ENCODE measurements around the gene CCDC88C.

CCDC88C gene

DNA sequence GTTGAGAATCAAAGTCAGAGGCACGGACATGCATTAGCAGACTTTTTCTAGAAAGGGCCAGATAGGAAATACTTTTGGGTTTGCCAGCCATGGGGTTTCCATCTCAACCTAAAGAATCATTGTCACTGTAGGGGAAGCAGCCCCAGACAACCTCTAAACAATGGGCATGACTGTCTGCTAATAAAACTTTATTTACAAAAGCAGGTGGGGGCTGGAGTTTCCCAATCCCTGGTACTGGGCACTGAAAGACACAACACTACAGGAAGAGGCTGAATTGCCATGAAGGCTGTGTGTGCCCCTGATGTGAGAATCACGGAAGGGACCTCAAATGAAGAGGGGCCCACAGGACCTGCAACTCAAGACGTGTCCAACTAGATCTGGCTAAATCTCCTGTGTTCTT lies 111.1 kb downstream of the CCDC88C start:
- DNase-seq (ENCODE audit: low spot score), result no peak

DNA sequence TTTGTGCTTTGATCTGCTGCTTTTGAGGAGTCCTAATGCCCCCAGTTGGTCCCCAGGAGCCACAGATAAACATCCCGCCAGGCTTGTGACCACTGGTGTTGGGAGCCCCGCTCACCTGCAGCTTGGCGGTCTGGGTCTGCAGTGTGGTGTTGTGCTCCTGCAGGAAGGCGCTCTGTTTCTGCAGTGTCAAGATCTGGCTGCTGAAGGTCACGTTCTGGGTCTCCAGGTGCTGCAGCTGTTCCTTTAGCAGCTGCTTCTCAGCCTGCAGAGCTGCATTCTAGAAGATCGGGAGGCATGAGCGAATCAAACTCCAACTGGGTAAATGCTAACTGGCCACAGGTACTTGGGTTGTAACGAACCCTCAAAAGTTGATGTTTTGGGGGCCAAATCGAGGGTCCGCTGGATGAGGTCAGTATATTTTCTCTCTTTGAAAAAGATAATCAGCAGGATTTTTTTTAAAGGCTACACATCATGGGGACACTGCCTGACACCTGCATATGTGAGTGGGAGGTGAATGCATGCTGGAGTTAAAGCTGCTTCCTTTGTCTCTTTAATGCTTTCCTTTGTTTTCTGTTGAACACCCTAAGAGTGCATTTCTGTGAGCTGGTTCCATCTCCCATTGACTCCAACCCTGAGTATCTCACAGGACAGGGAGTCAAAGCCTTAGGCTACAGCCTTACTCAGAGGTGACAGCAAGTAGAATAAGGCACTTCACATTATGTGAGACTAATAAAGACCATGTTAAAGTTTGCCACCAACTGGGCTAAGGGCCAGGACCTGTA lies 111.8 kb downstream of the CCDC88C start:
- DNase-seq (ENCODE audit: low spot score), result no peak

DNA sequence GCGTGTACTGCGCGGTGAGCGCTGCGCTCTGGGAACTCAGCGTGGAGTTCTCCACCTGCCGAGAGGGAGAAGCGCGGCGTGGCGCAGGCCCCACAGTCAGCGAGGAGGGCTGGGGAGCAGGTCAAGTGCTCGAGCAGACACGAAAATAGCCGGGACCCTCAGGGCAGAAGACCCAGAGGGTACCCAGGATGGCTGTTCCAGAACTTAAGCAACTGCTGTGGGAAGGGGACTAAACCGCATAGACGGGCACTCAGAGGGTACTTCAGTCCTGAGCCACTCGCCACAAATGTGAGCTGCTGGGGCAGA lies 113.7 kb downstream of the CCDC88C start:
- DNase-seq (ENCODE audit: low spot score), result no peak

DNA sequence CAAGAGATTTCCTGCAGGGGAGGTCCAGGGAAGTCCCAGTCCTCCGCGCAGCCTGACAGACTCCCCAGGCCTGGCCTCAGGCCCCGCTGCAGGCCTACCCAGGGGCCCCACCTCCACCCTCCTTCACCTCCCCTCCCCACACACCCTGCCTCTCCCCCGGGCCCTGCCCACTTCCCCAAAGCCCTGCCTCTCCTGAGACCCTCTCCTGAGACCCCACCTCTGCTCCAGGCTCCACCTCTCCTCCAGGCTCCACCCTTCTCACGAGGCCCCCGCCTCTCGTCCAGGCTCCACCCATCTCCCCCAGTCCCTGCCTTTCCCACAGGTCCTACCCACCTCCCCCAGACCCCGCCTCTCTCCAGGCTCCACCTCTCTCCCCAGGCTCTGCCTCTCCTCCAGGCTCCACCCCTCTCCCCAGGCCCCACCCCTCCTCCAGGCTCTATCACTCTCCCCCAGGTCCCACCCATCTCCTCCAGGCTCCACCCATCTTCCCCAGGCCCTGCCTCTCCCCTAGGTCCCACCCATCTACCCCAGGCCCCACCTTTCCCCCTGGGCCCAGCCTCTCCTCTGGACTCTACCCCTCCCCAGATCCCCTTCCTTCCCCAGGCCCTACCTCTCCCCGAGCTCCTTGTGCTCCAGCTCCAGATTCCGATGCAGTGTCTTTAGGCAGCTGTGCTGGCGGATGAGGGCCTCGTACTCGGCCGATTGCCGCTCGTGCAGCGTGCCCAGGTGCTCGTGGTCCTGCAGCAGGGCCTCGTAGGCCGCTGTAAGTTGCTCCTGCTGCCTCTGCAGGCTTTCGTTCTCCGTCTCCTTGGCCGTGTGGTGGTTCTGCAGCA lies 114.3 kb downstream of the CCDC88C start:
- DNase-seq (ENCODE audit: low spot score), result no peak

DNA sequence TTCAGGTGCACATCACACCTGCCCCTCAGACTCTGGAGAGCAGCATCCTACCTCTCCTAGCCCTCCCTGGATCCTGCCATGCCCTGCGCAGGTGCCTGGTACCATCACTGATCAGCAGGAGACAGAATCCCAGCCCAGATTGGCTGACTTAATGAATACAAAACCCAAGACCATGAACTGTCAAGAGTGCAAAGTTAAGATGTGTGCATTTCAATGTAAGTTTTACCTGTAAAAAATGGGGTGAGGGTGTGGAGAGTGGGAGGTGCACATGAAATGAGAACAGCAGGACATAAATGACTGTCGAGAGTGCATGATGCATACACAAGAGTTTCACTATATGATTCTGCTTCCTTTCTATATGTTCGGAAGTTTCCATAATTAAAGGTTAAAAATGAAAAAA lies 115.2 kb downstream of the CCDC88C start:
- no peak for DNase-seq (ENCODE audit: low spot score)

DNA sequence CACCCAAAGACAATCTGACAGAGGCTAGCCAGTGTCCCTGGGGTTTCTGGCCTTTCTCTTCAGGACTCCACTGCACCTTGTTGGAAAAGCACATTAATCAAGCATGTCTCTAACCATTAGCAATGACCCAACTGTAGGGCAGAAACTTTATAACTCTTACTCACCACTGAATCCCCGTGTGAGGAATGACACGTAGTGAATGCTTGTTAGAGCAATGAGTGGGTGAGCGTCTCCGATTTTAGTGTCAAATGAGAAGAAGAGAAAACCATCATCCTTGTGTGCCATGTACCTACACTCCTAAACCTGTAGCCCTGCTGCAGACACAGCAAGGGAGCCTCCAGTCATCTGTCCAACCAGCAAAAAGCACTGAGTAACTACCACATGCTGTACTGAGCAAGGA lies 116.7 kb downstream of the CCDC88C start:
- no peak for DNase-seq (ENCODE audit: low spot score)

DNA sequence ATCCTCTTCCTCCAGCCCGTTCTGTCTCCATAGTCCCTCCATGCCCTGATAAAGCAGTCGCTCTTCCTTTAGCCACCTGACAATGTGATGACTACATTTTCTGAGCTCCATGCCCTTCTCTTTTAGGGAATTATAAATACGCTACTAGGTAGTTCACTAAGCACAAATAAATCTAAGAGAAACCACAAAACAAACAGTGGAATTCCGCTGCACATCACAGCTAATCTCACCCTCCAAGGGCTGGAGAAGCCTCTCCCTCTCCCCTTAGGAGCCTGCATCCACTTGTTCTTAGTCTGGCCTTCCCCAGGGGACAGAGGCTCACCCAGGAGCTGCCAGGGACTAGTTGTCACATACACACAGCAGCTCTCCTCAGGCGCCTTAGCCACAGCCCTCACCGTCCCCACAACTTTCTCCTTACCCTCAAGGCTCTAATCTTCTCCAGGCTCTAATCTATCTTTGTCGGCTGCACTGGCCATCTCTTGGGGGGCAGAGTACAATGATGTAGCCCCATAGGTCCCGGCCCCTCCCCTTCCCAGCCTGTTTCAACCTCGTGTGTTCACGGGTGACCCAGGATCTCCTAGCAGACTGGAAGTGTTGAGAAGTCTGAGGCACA lies 117.2 kb downstream of the CCDC88C start:
- no peak for DNase-seq (ENCODE audit: low spot score)

DNA sequence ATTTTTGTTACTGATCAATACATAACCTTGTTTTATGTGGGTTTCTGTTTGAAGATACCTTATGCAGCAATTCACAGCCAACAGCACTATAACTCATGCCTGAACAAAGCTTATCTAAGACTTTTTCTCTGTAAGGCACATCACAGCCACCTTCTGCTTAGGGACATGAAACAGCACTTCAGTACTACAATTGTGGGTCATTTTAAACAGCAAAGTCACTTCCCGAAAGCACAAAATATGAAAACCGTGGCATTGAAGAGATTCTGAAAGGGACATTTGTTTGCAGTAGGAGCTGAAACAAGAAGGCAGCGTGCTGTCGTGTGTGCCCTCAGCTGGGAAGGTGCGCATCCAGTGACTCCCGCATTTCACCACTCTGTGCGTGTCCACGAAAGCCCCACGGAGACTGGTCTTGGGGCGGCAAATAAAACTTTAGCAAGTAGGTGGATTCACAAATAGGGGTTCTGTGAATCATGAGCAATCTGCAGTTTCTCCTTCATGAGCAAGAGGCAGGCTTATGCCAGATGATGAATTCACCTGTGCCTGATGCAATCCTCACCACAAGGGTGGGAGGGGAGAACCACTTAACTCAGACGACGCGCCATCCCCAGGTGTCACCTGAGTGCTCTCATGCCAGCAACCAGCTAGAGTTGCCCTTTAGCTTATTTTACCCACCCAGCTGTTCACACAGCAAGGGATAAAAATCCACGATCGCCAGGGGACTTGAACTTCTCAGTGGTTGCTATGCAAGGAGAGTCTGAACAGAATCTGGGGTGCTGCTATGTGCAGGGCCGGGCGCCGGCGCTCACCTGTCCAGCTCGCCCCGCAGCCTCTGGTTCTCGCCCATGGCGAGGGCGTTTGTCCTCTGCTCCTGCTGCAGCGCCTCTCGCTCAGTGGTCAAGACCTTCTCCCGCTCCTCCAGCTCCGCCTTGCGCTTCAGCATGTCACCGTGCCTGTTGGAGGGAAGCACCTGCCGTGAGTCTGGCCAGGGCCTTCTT lies 118.2 kb downstream of the CCDC88C start:
- DNase-seq (ENCODE audit: low spot score), result no peak

DNA sequence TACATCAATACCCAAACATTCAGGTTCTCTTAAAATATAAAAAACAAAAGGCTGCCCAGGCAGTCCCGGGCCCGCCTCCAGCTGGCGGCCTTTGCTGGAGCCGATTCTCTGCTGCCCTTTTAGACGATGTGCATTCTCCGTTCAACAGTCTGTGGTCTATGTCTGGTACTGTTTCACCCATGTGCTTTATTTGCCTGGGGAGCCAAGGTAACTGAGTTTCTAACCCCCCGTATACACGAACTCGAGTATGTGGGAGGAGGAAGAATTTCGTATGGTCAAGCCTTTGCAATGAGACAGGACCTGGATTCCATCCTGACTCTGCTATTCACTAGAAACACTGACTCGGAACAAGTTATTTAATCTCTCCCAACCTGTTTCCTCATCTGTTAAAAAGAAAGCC lies 119.0 kb downstream of the CCDC88C start:
- no peak for DNase-seq (ENCODE audit: low spot score)

DNA sequence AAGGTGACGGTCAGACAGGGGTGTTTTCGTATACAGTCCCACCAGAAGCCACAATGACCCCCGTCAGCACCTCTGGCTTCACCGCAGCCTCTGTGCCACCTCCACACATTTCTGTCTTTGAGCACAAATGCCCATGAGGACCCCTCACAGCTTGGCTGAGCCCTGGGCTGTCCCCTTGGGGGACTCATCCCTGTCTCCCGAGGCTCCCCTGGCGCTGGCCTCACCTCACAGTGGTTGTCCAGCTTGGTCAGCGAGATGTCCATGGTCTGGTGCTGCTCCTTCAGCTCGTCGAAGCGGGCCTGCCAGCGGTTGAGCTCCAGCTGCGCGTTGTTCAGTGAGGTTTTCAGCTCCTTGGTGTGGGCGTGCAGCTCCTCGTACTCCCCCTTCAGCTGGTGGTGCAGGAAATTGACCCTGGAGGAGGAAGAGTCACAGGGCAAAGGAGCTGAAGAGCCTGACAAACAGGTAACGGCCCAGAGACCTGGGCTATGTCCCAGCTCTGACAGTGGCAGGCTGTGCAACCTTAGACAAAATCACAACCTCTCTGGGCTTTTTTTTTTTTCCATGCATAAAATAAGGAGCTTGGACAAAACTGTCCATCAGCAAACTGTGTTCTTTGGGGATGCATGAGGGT lies 120.4 kb downstream of the CCDC88C start:
- no peak for DNase-seq (ENCODE audit: low spot score)

DNA sequence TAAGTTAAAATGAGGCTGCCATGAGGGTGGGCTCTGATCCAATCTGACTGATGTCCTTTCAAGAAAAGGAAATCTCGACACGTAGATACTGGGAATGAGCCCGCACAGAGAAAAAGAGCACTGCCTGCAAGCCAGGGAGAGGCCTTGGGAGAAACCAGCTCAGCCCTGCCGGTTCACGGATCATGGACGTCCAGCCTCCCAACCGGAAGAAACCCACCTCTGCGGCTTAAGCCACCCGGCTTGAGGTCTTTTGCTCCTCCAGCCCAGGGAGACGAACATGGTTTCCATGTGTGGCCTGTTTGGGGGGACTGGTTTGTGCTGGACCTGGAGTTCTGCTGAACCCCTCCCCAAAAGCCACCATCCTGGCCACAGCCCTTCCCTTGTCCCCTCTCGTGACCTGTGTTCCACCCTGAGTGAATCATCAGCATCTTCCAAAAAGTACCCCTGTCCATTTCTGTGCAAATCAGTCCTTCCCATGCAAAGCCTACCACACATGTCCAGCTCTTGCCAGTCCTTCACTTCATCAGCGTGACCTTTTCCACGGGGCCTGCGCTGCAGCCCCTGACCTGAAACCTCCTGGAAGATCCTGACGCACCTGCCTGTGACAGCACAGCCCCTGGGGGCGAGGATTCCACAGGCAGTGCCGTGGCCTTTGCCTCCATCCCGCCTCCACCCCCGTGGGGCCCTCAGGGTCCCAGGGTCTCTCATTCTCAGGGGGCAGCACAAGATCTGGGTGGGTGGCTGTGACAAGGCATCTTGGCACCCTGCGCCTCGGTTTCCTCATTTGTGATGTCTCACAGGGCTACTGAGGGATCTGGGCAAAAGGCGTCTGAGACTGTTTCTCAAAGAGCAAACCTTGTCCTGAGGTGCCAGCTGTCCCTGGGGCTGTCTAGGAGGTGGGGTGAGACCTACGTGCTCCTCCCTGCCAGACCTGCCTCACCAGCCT lies 121.5 kb downstream of the CCDC88C start:
- DNase-seq (ENCODE audit: low spot score), result no peak

DNA sequence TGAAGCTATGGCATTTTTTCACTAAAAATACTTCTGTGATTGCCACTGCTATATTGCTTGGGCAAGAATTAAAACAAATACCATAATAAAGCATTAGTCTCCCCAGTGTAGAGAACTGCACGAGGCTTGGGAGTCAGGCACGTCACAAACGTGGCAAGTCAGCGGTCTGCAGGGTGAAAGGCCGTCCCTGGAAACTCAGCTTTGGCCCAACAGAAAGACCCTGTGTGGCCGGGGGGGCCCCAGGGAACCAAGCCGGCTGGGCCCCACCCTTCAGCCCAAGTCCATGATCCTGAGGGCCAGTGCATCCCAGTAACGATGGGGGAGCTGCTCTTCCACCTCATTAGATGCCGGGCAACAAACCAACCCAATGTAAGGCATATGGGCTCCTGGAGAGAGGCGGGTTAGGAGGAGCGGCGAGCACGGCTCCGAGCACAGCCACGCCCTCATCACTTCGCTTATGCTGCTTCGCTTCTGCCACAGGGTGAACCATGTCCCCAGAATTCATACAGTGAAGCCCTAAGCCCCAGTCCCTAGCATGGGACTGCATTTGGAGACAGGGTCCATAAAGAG lies 122.3 kb downstream of the CCDC88C start:
- no peak for DNase-seq (ENCODE audit: low spot score)

DNA sequence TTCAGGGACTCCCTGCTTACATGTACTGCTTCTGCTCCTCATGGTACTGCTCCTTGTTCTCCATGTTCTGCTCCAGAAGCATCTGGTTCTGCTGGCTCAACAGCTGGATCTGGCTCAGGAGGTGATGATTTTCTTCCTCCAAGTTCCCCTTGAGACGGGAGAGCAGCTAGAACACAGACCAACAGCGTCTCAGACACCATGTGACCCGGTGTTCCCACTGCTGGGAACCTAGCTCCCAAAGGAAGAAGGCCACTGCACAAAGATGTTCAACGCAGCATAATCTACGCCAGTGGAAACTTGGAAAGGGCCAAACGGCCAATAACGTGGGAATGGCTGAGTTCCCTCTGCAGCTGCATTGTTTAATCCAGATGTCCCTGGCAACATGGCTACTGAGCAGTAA lies 123.5 kb downstream of the CCDC88C start:
- DNase-seq (ENCODE audit: low spot score), result no peak

DNA sequence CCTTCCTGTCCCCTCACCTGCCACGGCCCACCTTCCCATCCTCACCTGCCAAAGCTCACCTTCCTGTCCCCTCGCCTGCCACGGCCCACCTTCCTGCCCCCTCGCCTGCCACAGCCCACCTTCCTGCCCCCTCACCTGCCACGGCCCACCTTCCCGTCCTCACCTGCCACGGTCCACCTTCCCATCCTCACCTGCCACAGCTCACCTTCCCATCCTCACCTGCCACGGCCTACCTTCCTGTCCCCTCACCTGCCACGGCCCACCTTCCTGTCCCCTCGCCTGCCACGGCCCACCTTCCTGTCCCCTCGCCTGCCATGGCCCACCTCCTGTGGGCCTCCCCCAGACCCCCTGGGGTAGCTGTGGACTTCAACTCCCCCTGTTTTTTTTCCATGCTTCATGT lies 124.3 kb downstream of the CCDC88C start:
- no peak for DNase-seq (ENCODE audit: low spot score)

DNA sequence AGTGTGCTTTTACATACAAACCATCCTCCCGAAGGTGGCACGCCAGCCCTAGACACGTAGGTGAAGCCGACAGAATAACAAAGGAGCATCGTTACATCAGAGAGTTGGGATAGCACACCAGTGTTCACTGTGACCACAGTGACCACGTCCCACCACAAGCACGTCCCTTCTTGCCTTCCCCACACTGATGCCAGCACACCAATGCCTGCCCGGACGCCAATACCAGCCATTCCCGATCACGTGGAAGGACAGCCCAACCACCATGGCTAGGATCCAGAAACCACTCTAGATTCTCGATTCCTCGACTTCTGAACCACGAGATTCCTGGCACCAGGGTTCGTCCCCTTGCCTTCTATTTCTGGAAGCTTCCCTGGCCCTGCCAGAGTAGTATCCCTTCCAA lies 125.1 kb downstream of the CCDC88C start:
- DNase-seq (ENCODE audit: low spot score), result no peak

DNA sequence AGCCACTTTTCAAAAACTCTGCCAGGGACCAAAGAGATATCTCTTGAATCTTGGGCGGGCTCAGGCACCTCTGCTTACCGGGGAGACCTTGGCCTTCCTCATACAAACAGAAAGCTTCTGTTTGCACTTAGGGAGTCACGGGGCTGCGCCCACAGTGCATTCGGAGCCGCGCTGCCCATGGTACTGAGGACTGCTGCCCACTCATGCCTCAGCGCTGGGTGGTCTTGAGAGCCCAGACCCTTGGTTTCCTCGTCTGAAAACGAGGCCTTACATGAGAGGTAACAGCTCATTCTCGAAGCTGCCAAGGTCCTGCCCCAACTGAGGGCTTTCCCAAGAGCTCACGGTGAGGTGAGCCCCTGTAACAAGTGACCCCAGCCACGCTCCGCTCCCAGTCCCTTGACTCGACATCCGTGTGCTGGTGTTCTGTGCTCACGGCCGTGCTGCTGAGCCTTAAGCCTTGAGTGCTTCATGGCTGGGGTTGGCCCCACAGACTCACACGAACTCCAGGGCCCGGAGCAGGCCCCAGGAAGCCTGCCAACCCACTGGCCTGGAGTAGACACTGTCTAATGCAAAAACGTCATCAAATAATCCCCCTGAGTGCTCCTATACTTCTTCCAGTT lies 125.7 kb downstream of the CCDC88C start:
- DNase-seq (ENCODE audit: low spot score), result no peak

DNA sequence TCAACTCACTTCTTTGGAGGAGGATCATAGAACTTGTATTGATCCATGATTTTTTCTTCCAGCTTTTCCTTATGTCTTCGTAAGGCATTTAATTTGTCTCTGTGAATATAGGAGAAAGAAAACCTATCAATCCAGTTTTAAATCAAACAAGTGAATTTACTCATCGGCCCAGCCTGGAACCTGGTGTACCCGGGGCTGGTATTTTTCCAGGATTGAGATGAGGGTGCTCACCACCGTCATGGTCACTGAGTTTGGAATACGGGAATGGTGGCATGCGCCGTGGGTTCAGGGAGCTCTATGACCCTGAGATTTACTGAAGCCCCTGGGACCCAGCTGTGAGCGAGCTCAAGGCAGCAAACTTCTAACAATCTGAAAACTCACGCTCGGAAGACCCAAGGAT lies 126.6 kb downstream of the CCDC88C start:
- no peak for DNase-seq (ENCODE audit: low spot score)

DNA sequence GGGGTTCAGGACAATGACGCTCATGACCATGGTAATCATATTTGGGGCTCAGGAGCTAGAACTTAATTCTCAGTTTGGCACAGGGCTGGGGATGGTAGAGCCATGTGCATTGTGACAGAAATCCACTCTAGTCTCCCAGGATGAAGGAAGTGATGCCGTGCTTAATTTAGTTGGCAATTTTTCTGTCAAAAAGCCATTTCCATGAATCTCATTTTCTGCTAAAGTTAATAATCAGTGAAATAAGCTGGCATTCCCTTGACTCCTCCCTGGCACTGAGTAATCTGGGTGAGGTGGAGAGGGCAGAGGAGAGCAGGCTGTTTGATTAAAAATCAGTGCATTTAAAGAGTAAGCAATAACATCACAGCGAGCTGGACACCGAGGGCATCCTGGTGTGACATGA lies 128.2 kb downstream of the CCDC88C start:
- no peak for DNase-seq (ENCODE audit: low spot score)

DNA sequence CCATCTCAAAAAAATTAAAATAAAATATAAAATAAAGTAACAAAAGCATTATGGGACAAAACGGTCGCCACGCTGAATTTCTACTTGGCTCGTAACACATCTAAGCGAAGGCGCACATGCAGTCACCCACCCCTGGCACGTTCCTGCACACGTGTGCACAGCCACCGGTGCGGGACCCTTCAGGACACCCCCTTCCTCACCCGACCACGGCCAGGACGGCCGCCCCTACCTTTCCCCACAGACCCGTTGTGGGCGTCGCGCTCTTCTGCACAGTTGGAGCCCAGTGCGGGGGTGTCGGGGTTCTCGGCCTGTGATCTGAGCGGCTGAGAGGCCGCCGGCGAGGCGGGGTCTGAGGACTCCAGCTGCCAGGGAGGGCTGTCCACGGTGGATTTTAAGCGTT lies 128.7 kb downstream of the CCDC88C start:
- no peak for DNase-seq (ENCODE audit: low spot score)

DNA sequence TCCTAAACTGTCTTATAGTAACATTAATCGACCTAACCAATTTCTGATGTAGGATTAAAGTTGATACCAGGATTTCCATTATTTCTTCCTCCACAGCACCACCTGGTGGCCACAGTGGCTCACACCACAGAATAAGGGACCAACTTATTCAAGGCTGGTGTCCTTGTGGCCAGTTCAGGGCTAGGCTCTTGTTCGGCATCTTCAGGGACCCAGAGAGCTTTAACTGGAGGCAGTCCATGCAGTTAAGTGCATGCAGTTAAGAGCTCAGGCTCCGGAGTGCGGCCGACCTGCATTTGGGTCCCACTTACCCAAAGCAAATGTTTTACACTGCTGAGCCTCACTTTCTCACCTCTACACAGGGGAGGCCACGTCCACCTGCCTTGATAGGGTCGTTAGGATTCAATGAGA lies 131.1 kb downstream of the CCDC88C start:
- peak; percentile 85 for DNase-seq (ENCODE audit: low spot score)

Measured in AG20443 (cell line).